Pancreas (tissue), 10 donors: ENCODE results near the gene RIMBP2. TPM values are rescaled to one million over a fixed set of nuclear protein-coding genes. Genes with fewer than 3 reads are reported as not detected.

Source experiments
- ATAC-seq, 4 donors: fragments of 200-7000 bp; cut with Tn5 transposase; one replicate each; pipeline versions ENCODE4 v1.8.0 to v1.9.1; 2020; ENCODE audit warnings: mild to moderate bottlenecking in 4 of 4, moderate library complexity in 4 of 4
- DNase-seq, 6 donors: peaks; one replicate each; pipeline ENCODE4 v3.0.0-alpha.2; 2020
- FAIRE-seq: peaks from 2 replicates; lab custom pipeline; 2012; peaks lifted over from hg19 to GRCh38; lab: Jason Lieb, UNC
- H3K27ac ChIP-seq, 4 donors: fragments of 200-600 bp; sonication (generic); 1 replicate in 3 of 4; 2 replicates in 1 of 4; pipeline versions ENCODE4 v1.5.0 to v1.8.0; 2020
- H3K27me3 ChIP-seq, 4 donors: fragments of 200-600 bp; one replicate each; pipeline ENCODE4 v1.8.0; 2021
- H3K36me3 ChIP-seq, 3 donors: fragments of 200-600 bp; sonication (generic) in 1 of 3; one replicate each; pipeline versions ENCODE4 v1.5.0 to v1.8.0; 2020 to 2021
- H3K4me1 ChIP-seq, 3 donors: fragments of 200-600 bp; one replicate each; pipeline ENCODE4 v1.8.0; 2021
- H3K4me3 ChIP-seq, 4 donors: fragments of 200-600 bp; sonication (generic) in 2 of 4; one replicate each; pipeline versions ENCODE4 v1.5.0 to v1.8.0; 2020 to 2021
- H3K9me3 ChIP-seq, 4 donors: fragments of 200-600 bp; one replicate each; pipeline ENCODE4 v1.8.0; 2021
- WGBS, 2 donors: extraction: QIAGEN DNeasy Blood & Tissue Kit; methylation state at CpG; one replicate each; pipeline ENCODE4 v1.1.7; 2013; 5-methylcytosine and 5-hydroxymethylcytosine counted together
- intact Hi-C, 3 donors: fragments of 100-400 bp; cut with DNase I; formaldehyde crosslinking; loops; one replicate each; pipeline versions ENCODE4 v1.11.1 to v1.14.2; 2022
- polyA plus RNA-seq, 2 donors: library from polyadenylated mRNA; stranded (reverse); fragments of 200-250 nt; gene quantifications; one replicate each; pipeline ENCODE4 v1.2.3, GENCODE V29; 2013
- total RNA-seq, 6 donors: library from RNA; stranded (reverse); fragmentation: NEBNext Ultra II Directional in 4 of 6; extraction: Animal tissue kit (Norgen Biotek cat#: 25700) in 4 of 6; gene quantifications; one replicate each; pipeline versions ENCODE4 v1.2.1 to v1.2.4, GENCODE V29; 2021 to 2023
- TF ChIP-seq, protein P1 (sequence below), 4 donors: fragments of 200-600 bp; sonication (generic) in 3 of 4; IDR thresholded peaks; one replicate each; pipeline versions ENCODE4 v1.5.0 to v1.8.0; 2021; ENCODE audit warnings: antibody characterized with exemption in 4 of 4
- donor health status: healthy with polysubstance abuse.
- donor health status: DM: no; HTN: no; CAD: no; lungs with moderate emphysema.
- donor health status: DM: no; HTN: no; CAD: no.
- donor health status: control.
- donor health status: control.
- donor health status: Bipolar disorder and iron deficiency.
- donor health status: DM: yes; HTN: yes; CAD: no.
- donor health status: DM: no; HTN: no; CAD: no.
- donor health status: DM: no; HTN: no; CAD: no.
- donor health status: DM: yes; HTN: yes; CAD: no.

The RIMBP2 gene
- total and polyA plus RNA-seq, 8 donors = 1.6 to 14.9 (median 3.9) TPM

DNA sequence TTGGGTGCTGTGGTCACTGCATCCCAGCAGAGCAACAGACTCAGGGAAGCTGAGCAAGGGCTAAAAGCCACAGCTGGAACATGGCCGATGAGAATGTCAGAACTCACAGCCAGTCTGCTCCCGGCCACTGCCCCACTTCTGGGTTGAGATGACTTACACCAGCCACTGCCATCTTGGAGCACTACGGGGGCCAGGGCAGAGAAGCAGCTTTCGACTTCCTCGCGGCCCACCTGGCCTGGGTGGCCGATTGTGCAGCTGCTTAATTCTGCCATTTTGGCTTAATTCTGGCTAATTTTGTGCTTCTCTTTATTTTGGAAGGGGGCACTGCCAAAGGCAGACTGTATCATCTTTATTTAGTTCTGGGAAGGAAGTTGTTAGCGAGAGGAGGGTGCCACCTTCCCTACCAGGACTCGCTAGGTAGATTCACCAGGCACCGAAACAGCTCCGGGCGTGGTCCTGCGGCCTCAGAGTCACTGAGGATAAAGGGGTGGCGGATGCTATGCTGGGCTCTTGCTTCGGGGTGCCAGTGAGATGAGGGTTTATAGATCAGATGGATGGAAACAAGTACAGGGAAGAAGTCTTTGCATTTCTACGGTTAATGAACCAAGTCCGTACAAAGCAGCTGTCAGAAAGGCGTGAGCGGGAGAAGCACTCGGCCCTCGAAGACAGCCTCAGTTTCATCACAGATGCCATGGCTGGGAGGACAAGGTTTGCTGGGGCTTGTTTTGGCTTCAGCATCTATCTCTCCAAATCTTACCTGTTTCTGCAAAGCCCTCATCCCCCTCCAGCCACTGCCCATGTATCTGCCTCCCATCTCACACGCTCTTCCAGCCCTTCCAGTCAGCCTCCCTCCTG, 230.6 kb downstream of the RIMBP2 start:
- H3K27me3 ChIP-seq = no peaks in the 10 kb centered on the region
- FAIRE-seq = no peak
- H3K4me1 ChIP-seq = no peaks in the 10 kb centered on the region
- intact Hi-C loops = no loop called here
- no peak overlapping the region for H3K4me3 ChIP-seq
- 70 to 81% methylated on average over 22 of the region's 22 CpGs for WGBS, 2 donors
- no peak overlapping the region for H3K27ac ChIP-seq
- H3K9me3 ChIP-seq = no peaks in the 10 kb centered on the region
- peak in 1 of 6 donors; percentile 41 for DNase-seq
- no peak for ATAC-seq
- TF ChIP-seq, protein P1, sequence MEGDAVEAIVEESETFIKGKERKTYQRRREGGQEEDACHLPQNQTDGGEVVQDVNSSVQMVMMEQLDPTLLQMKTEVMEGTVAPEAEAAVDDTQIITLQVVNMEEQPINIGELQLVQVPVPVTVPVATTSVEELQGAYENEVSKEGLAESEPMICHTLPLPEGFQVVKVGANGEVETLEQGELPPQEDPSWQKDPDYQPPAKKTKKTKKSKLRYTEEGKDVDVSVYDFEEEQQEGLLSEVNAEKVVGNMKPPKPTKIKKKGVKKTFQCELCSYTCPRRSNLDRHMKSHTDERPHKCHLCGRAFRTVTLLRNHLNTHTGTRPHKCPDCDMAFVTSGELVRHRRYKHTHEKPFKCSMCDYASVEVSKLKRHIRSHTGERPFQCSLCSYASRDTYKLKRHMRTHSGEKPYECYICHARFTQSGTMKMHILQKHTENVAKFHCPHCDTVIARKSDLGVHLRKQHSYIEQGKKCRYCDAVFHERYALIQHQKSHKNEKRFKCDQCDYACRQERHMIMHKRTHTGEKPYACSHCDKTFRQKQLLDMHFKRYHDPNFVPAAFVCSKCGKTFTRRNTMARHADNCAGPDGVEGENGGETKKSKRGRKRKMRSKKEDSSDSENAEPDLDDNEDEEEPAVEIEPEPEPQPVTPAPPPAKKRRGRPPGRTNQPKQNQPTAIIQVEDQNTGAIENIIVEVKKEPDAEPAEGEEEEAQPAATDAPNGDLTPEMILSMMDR (IDR thresholded peaks at IDR 0.05) = no peak
- no peaks in the 10 kb centered on the region for H3K36me3 ChIP-seq

DNA sequence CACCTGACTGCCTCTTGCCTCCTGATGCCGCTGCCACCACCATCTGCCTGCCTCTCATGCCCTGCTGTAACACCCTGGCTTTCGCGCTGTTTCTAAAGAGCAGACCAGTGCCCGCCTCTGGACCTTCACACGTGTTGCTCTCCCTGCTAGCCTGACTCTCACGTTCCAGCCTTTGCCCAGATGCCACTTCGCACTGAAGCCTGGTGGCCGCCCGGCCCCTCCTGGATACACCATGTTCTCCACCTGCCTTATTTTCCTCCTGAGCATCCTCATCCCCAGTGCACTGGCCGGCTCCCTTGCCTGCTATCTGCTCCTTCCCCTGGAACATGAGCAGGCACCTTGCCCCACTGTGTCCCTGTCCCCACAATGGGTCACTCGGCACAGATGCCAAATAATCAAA, 231.9 kb downstream of the RIMBP2 start:
- Histone ChIP-seq H3K27me3 (no peaks in the 10 kb centered on the region), H3K4me3 (no peak overlapping the region), H3K36me3 (no peaks in the 10 kb centered on the region), H3K27ac (no peak overlapping the region), H3K4me1 (no peaks in the 10 kb centered on the region), H3K9me3 (no peaks in the 10 kb centered on the region)
- TF ChIP-seq, protein P1 (IDR thresholded peaks at IDR 0.05) = no peak
- intact Hi-C loops = no loop called here
- WGBS, 2 donors = 52 to 73% methylated on average over 11 of the region's 11 CpGs
- DNase-seq (no peak), FAIRE-seq (no peak), ATAC-seq (no peak)

DNA sequence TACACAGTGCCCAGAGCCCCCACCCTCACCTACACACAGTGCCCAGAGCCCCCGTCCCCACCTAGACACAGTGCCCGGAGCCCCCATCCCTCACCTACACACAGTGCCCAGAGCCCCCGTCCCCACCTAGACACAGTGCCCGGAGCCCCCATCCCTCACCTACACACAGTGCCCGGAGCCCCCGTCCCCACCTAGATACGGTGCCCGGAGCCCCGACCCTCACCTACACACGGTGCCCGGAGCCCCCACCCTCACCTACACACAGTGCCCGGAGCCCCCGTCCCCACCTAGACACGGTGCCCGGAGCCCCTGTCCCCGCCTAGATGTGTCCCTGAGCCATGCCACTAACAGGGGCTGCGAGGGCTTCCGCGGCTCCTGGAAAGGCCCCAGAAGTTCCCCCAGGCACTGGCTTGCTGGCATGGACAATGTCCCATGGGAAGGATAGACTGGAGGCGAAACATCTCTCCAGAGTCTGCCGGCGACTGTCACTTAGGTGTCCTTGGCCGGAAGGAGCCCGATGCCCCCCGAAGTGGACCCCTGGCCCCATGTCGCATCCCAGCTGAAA, 232.4 kb downstream of the RIMBP2 start:
- Histone ChIP-seq H3K36me3 (no peaks in the 10 kb centered on the region), H3K27me3 (no peaks in the 10 kb centered on the region), H3K9me3 (no peaks in the 10 kb centered on the region), H3K27ac (no peak overlapping the region), H3K4me1 (no peaks in the 10 kb centered on the region), H3K4me3 (no peak overlapping the region)
- peak in 1 of 6 donors; percentile 35 for DNase-seq
- intact Hi-C loops = no loop called here
- TF ChIP-seq, protein P1 (IDR thresholded peaks at IDR 0.05) = no peak
- no peak for FAIRE-seq
- no peak for ATAC-seq
- WGBS, 2 donors = 66 to 82% methylated on average over 26 of the region's 26 CpGs

DNA sequence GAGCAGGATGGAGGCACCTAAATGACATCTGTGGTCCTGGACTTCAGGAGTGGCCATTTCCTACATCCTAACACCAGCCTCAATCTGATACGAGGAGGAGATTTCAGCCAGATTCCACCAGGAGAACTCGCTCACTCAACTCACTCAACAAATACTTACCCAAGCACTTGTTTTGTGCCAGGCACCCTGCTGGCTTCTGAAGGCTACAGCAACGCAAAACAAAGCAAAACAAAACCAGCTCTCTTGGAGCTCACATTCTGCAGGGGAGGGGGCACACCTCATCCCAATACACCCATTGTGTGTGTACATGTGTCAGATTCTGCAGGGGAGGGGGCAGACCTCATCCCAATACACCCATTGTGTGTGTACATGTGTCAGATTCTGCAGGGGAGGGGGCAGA, 233.7 kb downstream of the RIMBP2 start:
- Histone ChIP-seq H3K4me3 (no peak overlapping the region), H3K27ac (no peak overlapping the region), H3K4me1 (no peaks in the 10 kb centered on the region), H3K27me3 (no peaks in the 10 kb centered on the region), H3K36me3 (no peaks in the 10 kb centered on the region), H3K9me3 (no peaks in the 10 kb centered on the region)
- FAIRE-seq = no peak
- intact Hi-C loops = no loop called here
- ATAC-seq = no peak
- WGBS, 2 donors = 34 to 41% methylated on average over 3 of the region's 3 CpGs
- TF ChIP-seq, protein P1 (IDR thresholded peaks at IDR 0.05) = no peak
- DNase-seq = no peak

DNA sequence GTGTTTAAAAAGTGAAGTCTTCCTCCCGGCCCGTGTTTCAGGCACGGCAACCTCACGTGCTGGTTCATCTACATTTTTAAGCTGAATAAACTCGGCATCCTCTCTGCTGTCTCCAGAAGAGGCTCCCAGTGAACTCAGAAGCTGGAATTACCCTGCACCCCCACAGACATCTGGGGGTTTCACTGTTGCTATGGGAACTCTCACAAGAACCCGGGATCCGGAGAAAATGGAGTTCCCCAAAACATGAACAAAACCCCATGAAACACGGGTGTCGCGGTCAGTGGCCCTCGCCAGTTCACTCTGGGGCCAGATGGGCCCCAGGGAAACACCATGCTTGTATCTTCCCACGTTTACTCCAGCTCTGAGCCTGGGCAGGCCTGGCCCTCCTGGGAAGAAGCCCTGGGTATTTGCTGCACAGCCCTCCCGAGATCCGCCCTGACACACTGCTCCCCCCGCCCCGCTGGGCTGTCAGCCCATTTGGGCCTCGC, 234.7 kb downstream of the RIMBP2 start:
- no peak for ATAC-seq
- no peaks in the 10 kb centered on the region for H3K9me3 ChIP-seq
- TF ChIP-seq, protein P1 (IDR thresholded peaks at IDR 0.05) = no peak
- intact Hi-C loops = no loop called here
- H3K36me3 ChIP-seq = no peaks in the 10 kb centered on the region
- H3K27me3 ChIP-seq = no peaks in the 10 kb centered on the region
- WGBS, 2 donors = 64 to 68% methylated on average over 17 of the region's 17 CpGs
- FAIRE-seq = no peak
- no peak for DNase-seq
- H3K27ac ChIP-seq = no peak overlapping the region
- H3K4me1 ChIP-seq = no peaks in the 10 kb centered on the region
- H3K4me3 ChIP-seq = no peak overlapping the region
